ENCODE measurements around the gene RIPK4. TPM values are rescaled to one million over a fixed set of nuclear protein-coding genes. Genes with fewer than 3 reads are reported as not detected.

The RIPK4 gene
- total RNA-seq, 1 experiment from 2014 or later, result 67.4 TPM

DNA sequence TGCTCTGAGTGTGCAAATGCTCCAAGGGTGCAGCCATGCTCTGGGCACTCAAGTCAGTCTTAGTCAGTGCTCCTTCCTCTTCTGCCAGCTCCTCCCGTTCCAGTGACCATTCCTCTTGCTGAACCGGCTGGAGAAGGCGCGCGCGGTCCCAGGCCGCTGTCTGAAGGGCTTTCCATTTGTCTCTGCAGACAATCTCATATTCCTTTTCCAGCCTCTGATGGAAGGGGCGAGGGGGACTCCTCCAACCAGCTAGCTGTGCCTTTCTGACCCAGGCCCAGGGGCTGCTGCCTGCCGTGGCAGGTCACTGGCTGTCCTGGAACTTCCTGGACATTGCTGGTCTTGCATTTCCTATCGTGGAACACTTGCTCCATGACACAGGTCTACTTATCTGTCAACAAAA is 67.5 kb downstream of the RIPK4 start:
- TF ChIP-seq SIN3A (IDR thresholded peaks at IDR 0.05; ENCODE audit: borderline replicate concordance, insufficient read depth, low read depth, low read length) (no peak), TCF7L2 (IDR thresholded peaks at IDR 0.05; ENCODE audit: low read depth, low read length) (no peak), POLR2AphosphoS5 (IDR thresholded peaks at IDR 0.05; ENCODE audit: low read depth, low read length) (no peak)
- TF ChIP-seq, protein P1, sequence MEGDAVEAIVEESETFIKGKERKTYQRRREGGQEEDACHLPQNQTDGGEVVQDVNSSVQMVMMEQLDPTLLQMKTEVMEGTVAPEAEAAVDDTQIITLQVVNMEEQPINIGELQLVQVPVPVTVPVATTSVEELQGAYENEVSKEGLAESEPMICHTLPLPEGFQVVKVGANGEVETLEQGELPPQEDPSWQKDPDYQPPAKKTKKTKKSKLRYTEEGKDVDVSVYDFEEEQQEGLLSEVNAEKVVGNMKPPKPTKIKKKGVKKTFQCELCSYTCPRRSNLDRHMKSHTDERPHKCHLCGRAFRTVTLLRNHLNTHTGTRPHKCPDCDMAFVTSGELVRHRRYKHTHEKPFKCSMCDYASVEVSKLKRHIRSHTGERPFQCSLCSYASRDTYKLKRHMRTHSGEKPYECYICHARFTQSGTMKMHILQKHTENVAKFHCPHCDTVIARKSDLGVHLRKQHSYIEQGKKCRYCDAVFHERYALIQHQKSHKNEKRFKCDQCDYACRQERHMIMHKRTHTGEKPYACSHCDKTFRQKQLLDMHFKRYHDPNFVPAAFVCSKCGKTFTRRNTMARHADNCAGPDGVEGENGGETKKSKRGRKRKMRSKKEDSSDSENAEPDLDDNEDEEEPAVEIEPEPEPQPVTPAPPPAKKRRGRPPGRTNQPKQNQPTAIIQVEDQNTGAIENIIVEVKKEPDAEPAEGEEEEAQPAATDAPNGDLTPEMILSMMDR (IDR thresholded peaks at IDR 0.05), result no peak
- TF ChIP-seq, protein P2, sequence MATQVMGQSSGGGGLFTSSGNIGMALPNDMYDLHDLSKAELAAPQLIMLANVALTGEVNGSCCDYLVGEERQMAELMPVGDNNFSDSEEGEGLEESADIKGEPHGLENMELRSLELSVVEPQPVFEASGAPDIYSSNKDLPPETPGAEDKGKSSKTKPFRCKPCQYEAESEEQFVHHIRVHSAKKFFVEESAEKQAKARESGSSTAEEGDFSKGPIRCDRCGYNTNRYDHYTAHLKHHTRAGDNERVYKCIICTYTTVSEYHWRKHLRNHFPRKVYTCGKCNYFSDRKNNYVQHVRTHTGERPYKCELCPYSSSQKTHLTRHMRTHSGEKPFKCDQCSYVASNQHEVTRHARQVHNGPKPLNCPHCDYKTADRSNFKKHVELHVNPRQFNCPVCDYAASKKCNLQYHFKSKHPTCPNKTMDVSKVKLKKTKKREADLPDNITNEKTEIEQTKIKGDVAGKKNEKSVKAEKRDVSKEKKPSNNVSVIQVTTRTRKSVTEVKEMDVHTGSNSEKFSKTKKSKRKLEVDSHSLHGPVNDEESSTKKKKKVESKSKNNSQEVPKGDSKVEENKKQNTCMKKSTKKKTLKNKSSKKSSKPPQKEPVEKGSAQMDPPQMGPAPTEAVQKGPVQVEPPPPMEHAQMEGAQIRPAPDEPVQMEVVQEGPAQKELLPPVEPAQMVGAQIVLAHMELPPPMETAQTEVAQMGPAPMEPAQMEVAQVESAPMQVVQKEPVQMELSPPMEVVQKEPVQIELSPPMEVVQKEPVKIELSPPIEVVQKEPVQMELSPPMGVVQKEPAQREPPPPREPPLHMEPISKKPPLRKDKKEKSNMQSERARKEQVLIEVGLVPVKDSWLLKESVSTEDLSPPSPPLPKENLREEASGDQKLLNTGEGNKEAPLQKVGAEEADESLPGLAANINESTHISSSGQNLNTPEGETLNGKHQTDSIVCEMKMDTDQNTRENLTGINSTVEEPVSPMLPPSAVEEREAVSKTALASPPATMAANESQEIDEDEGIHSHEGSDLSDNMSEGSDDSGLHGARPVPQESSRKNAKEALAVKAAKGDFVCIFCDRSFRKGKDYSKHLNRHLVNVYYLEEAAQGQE (IDR thresholded peaks at IDR 0.05; ENCODE audit: insufficient read depth in 1 of 2, low read depth in 2 of 2, low read length in 1 of 2), result no peak
- no peak overlapping the region for H3K4me3 ChIP-seq (ENCODE audit: low read depth in 2 of 2, low read length in 2 of 2)
- intact Hi-C loops (cut with micrococcal nuclease; ENCODE audit: unreplicated experiment) (no loop called here), in situ Hi-C loops (cut with HindIII; ENCODE audit: low pct_unique_long_range_greater_than_20kb, low sequenced_read_pairs) (no loop called here)
- H3K27me3 ChIP-seq (ENCODE audit: control insufficient read depth, insufficient read depth, low read length), result no peaks in the 10 kb centered on the region
- DNase-seq (ENCODE audit: low read depth, low spot score) (no peak), ATAC-seq (no peak)
- no TSS peak for BruUV-seq (replicated peaks)
- no peak overlapping the region for H3K27ac ChIP-seq (ENCODE audit: low read length)
- CTCF ChIA-PET, result no interaction called here
- POLR2A ChIA-PET, result no interaction called here
- H3K4me1 ChIP-seq (ENCODE audit: control insufficient read depth, insufficient read depth, low read length), result no peaks in the 10 kb centered on the region
- no peaks in the 10 kb centered on the region for H3K9me3 ChIP-seq (ENCODE audit: control insufficient read depth, insufficient read depth, low read depth, low read length)
- H3K36me3 ChIP-seq (ENCODE audit: control insufficient read depth, insufficient read depth, low read length), result no peaks in the 10 kb centered on the region

DNA sequence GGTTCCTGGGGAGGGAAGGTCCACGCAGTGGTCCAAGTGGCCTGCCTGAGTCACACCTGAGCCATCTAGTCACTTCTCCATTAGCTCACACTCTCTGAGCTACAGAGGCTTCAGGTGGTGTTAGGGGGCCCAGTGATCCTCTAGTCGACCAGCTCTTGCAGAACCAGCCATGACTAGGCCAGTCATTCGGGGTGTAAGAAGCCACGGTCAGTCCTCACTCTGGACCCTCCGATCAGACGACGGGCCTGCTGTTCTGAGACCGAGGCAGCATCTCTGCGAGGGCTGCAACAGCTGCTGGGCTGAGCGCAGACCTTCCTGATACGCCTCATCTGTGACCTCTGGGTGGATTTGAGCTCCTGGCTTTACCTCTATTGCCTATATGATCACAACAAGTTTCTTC is 68.8 kb downstream of the RIPK4 start:
- CTCF ChIA-PET, result no interaction called here
- ATAC-seq (no peak), DNase-seq (ENCODE audit: low read depth, low spot score) (no peak)
- Histone ChIP-seq H3K9me3 (ENCODE audit: control insufficient read depth, insufficient read depth, low read depth, low read length) (no peaks in the 10 kb centered on the region), H3K36me3 (ENCODE audit: control insufficient read depth, insufficient read depth, low read length) (no peaks in the 10 kb centered on the region), H3K4me3 (ENCODE audit: low read depth in 2 of 2, low read length in 2 of 2) (no peak overlapping the region), H3K4me1 (ENCODE audit: control insufficient read depth, insufficient read depth, low read length) (no peaks in the 10 kb centered on the region), H3K27me3 (ENCODE audit: control insufficient read depth, insufficient read depth, low read length) (no peaks in the 10 kb centered on the region), H3K27ac (ENCODE audit: low read length) (no peak overlapping the region)
- no TSS peak for BruUV-seq (replicated peaks)
- POLR2A ChIA-PET, result no interaction called here
- intact Hi-C loops (cut with micrococcal nuclease; ENCODE audit: unreplicated experiment) (no loop called here), in situ Hi-C loops (cut with HindIII; ENCODE audit: low pct_unique_long_range_greater_than_20kb, low sequenced_read_pairs) (no loop called here)
- TF ChIP-seq, protein P2 (IDR thresholded peaks at IDR 0.05; ENCODE audit: insufficient read depth in 1 of 2, low read depth in 2 of 2, low read length in 1 of 2), result no peak
- TF ChIP-seq POLR2AphosphoS5 (IDR thresholded peaks at IDR 0.05; ENCODE audit: low read depth, low read length) (no peak), TCF7L2 (IDR thresholded peaks at IDR 0.05; ENCODE audit: low read depth, low read length) (no peak), SIN3A (IDR thresholded peaks at IDR 0.05; ENCODE audit: borderline replicate concordance, insufficient read depth, low read depth, low read length) (no peak)
- TF ChIP-seq, protein P1 (IDR thresholded peaks at IDR 0.05), result no peak

All from Panc1 (cell line).